NCI-H446 (cell line): Measurements from ENCODE around the gene RSRC2.
A peak's percentile ranks its signal among the peaks of the same experiment; 100 is the strongest.
"Not testable (repeated sequence)": the region's sequence is repeated elsewhere in the genome, so short reads cannot be mapped to it uniquely, and the experiment has no call there.

Experiments used
- DNase-seq, 2 experiments: peaks; one replicate each; lab custom pipeline; 2025; lab: John Stamatoyannopoulos, UW

Gene RSRC2

GRCh38 chr12:122526683-122527477 lies at the start of gene RSRC2, which contains the start of gene KNTC1:
TSS of gene RSRC2 (minus strand) at chr12:122526936. CDS start at chr12:122526853, 83 bp downstream.
TSS of gene KNTC1 (plus strand) at chr12:122527249. CDS start at chr12:122530064, 2,815 bp downstream.
- peak; percentile 99 for DNase-seq

- no peak for DNase-seq
Measured at GRCh38 chr12:122571821-122572220, 45.1 kb upstream of the RSRC2 start.

- not testable (repeated sequence) for DNase-seq
Measured at GRCh38 chr12:122570006-122570405, 43.3 kb upstream of the RSRC2 start.

- no peak for DNase-seq
Measured at GRCh38 chr12:122569288-122569687, 42.6 kb upstream of the RSRC2 start.

GRCh38 chr12:122566816-122567215 lies 40.1 kb upstream of the RSRC2 start:
- DNase-seq: not testable (repeated sequence)

- no peak for DNase-seq
Measured at GRCh38 chr12:122563361-122563760, 36.6 kb upstream of the RSRC2 start.

- no peak for DNase-seq
Measured at GRCh38 chr12:122560138-122560537, 33.4 kb upstream of the RSRC2 start.

GRCh38 chr12:122558745-122559641 lies 32.3 kb upstream of the RSRC2 start:
- DNase-seq: no peak

- DNase-seq: no peak
Measured at GRCh38 chr12:122547330-122547729, 20.6 kb upstream of the RSRC2 start.

- no peak for DNase-seq
Measured at GRCh38 chr12:122545855-122546254, 19.1 kb upstream of the RSRC2 start.

GRCh38 chr12:122544537-122544936 lies 17.8 kb upstream of the RSRC2 start:
- DNase-seq: no peak

GRCh38 chr12:122538496-122538895 lies 11.8 kb upstream of the RSRC2 start:
- no peak for DNase-seq

- no peak for DNase-seq
Measured at GRCh38 chr12:122537021-122537420, 10.3 kb upstream of the RSRC2 start.

GRCh38 chr12:122533856-122534255 lies 7.1 kb upstream of the RSRC2 start:
- no peak for DNase-seq

GRCh38 chr12:122528992-122529391 lies 2.3 kb upstream of the RSRC2 start:
- DNase-seq: no peak

- DNase-seq: no peak
Measured at GRCh38 chr12:122528582-122528981, 1.8 kb upstream of the RSRC2 start.

GRCh38 chr12:122527478-122527944 lies 775 bp upstream of the RSRC2 start:
- peak in 1 of 2 experiments; percentile 5 for DNase-seq

GRCh38 chr12:122523846-122524718 lies 2.7 kb downstream of the RSRC2 start:
- DNase-seq: no peak

GRCh38 chr12:122523280-122523679 lies 3.5 kb downstream of the RSRC2 start:
- DNase-seq: no peak

GRCh38 chr12:122520676-122521075 lies 6.1 kb downstream of the RSRC2 start:
- no peak for DNase-seq

GRCh38 chr12:122519418-122519817 lies 7.3 kb downstream of the RSRC2 start:
- no peak for DNase-seq

GRCh38 chr12:122518908-122519307 lies 7.8 kb downstream of the RSRC2 start:
- no peak for DNase-seq
